ENCODE data around the gene C19orf47.
"Not testable (repeated sequence)": the region's sequence is repeated elsewhere in the genome, so short reads cannot be mapped to it uniquely, and the experiment has no call there.

The C19orf47 gene

GRCh38 chr19:40370997-40371801 is 23.0 kb upstream of the C19orf47 start:
- TF ChIP-seq CTCF (conservative IDR thresholded peaks at IDR 0.05; ENCODE audit: low read length) (no peak), EZH2phosphoT487 (IDR thresholded peaks at IDR 0.05; ENCODE audit: borderline replicate concordance) (no peak)
- Histone ChIP-seq H3K79me2 (ENCODE audit: insufficient read depth, low read length) (no peaks in the 10 kb centered on the region), H3F3A (ENCODE audit: low read depth) (no peaks in the 10 kb centered on the region), H3K4me2 (ENCODE audit: low read depth, low read length, poor library complexity, severe bottlenecking) (no peak overlapping the region), H3K4me1 (ENCODE audit: insufficient read depth, low read length, poor library complexity, severe bottlenecking) (peaks cover 4% of the 10 kb centered on the region), H3K9ac (ENCODE audit: low read depth, low read length, poor library complexity, severe bottlenecking) (no peak overlapping the region), H3K9me2 (replicated peaks; ENCODE audit: low read depth, low read length) (no peaks in the 10 kb centered on the region), H3K4me3 (ENCODE audit: low read length, poor library complexity, severe bottlenecking) (no peak overlapping the region), H4K20me1 (ENCODE audit: insufficient read depth, low read length, poor library complexity, severe bottlenecking) (no peaks in the 10 kb centered on the region), H3K27me3 (ENCODE audit: insufficient read depth, low read length, poor library complexity, severe bottlenecking) (no peaks in the 10 kb centered on the region), H2AFZ (ENCODE audit: low read length) (no peak overlapping the region), H3K9me3 (ENCODE audit: insufficient read depth, low read depth, low read length) (no peaks in the 10 kb centered on the region), H3K36me3 (ENCODE audit: insufficient read depth, low read length) (no peaks in the 10 kb centered on the region)

- H2AFZ ChIP-seq (ENCODE audit: low read length); H3K36me3 ChIP-seq (ENCODE audit: insufficient read depth, low read length); H3K9me2 ChIP-seq (replicated peaks; ENCODE audit: low read depth, low read length); H3F3A ChIP-seq (ENCODE audit: low read depth); H3K9me3 ChIP-seq (ENCODE audit: insufficient read depth, low read depth, low read length); H3K4me2 ChIP-seq (ENCODE audit: low read depth, low read length, poor library complexity, severe bottlenecking); H3K79me2 ChIP-seq (ENCODE audit: insufficient read depth, low read length); H3K4me1 ChIP-seq (ENCODE audit: insufficient read depth, low read length, poor library complexity, severe bottlenecking); H4K20me1 ChIP-seq (ENCODE audit: insufficient read depth, low read length, poor library complexity, severe bottlenecking); H3K27me3 ChIP-seq (ENCODE audit: insufficient read depth, low read length, poor library complexity, severe bottlenecking); H3K4me3 ChIP-seq (ENCODE audit: low read length, poor library complexity, severe bottlenecking); H3K9ac ChIP-seq (ENCODE audit: low read depth, low read length, poor library complexity, severe bottlenecking): not testable (repeated sequence)
These were observed 22.1 kb upstream of the C19orf47 start for GRCh38 chr19:40370253-40370652.

DNA sequence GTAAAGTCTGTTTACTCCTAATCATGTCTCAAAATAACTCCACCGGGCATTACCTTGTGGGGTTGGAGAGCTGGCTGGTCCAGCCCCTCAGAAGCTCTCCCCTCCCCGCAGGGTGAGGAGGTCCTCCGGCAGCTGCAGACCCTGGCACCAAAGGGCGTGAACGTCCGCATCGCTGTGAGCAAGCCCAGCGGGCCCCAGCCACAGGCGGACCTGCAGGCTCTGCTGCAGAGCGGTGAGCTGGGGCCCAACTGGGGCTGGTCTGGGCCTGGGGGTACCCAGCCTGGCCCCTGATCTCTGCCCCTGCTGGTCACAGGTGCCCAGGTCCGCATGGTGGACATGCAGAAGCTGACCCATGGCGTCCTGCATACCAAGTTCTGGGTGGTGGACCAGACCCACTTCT is 21.6 kb upstream of the C19orf47 start:
- Histone ChIP-seq H3K27me3 (ENCODE audit: insufficient read depth, low read length, poor library complexity, severe bottlenecking) (no peaks in the 10 kb centered on the region), H3K36me3 (ENCODE audit: insufficient read depth, low read length) (no peaks in the 10 kb centered on the region), H3K9me3 (ENCODE audit: insufficient read depth, low read depth, low read length) (no peaks in the 10 kb centered on the region), H2AFZ (ENCODE audit: low read length) (no peak overlapping the region), H3F3A (ENCODE audit: low read depth) (0 out of 2 replicates have a peak, but pooled peaks cover 3% of the 10 kb centered on the region), H3K9me2 (replicated peaks; ENCODE audit: low read depth, low read length) (no peaks in the 10 kb centered on the region), H3K4me1 (ENCODE audit: insufficient read depth, low read length, poor library complexity, severe bottlenecking) (peaks cover 4% of the 10 kb centered on the region), H3K4me3 (ENCODE audit: low read length, poor library complexity, severe bottlenecking) (no peak overlapping the region), H3K9ac (ENCODE audit: low read depth, low read length, poor library complexity, severe bottlenecking) (no peak overlapping the region), H4K20me1 (ENCODE audit: insufficient read depth, low read length, poor library complexity, severe bottlenecking) (no peaks in the 10 kb centered on the region), H3K79me2 (ENCODE audit: insufficient read depth, low read length) (no peaks in the 10 kb centered on the region), H3K4me2 (ENCODE audit: low read depth, low read length, poor library complexity, severe bottlenecking) (no peak overlapping the region)
- TF ChIP-seq EZH2phosphoT487 (IDR thresholded peaks at IDR 0.05; ENCODE audit: borderline replicate concordance) (no peak), CTCF (conservative IDR thresholded peaks at IDR 0.05; ENCODE audit: low read length) (no peak)

Data from Loucy (cell line).